ENCODE data around the gene MCM5.

- TF ChIP-seq YY1 (IDR thresholded peaks at IDR 0.05; ENCODE audit: insufficient read depth, insufficient read length): no peak
- TF ChIP-seq SUZ12 (IDR thresholded peaks at IDR 0.05; ENCODE audit: extremely low read depth, insufficient read depth, insufficient read length): no peak
- no peak for TF ChIP-seq ZNF274 (IDR thresholded peaks at IDR 0.05; ENCODE audit: low read depth, low read length)
Observed at GRCh38 chr22:35380537-35381423, 19.2 kb upstream of the MCM5 start, which contains the start of gene HMOX1.
